Measurements from ENCODE around the gene ADH5.

- TF ChIP-seq CTCF (conservative IDR thresholded peaks at IDR 0.05): no peak
- TF ChIP-seq ZFX (IDR thresholded peaks at IDR 0.05): no peak
These were observed 61.3 kb downstream of the ADH5 start for GRCh38 chr4:99027304-99027703.
